ENCODE results near the gene CIB1. TPM values are rescaled to one million over a fixed set of nuclear protein-coding genes. Genes with fewer than 3 reads are reported as not detected.
"Not testable (repeated sequence)": the region's sequence is repeated elsewhere in the genome, so short reads cannot be mapped to it uniquely, and the experiment has no call there.

Gene CIB1
- total RNA-seq, 1 experiment from 2014 or later, result 45.6 TPM

- CTCF ChIA-PET, result interaction anchor here (0.9 to 5.3 kb wide), 9 partner anchors 10 to 42 kb away, joined by 3 to 43 read pairs (median 7); partner anchors contain the start of genes CIB1 and SEMA4B
- no peaks in the 10 kb centered on the region for H3K27me3 Mint-ChIP-seq (ENCODE audit: insufficient read depth, unreplicated experiment)
- POLR2A ChIA-PET, result interaction anchor here (0.6 to 5.7 kb wide), 16 partner anchors 9 to 174 kb away, joined by 3 to 99 read pairs (median 6); partner anchors contain the start of genes CIB1, GDPGP1, NGRN and SEMA4B
- no TSS peak for BruUV-seq (replicated peaks)
- TF ChIP-seq CTCF (IDR thresholded peaks at IDR 0.05; ENCODE audit: unreplicated experiment), result no peak
- peaks cover 31% of the 10 kb centered on the region for H3K4me1 Mint-ChIP-seq (ENCODE audit: insufficient read depth, unreplicated experiment)
- intact Hi-C loops (cut with micrococcal nuclease), result no loop called here
- DNase-seq (ENCODE audit: unreplicated experiment), result peak; percentile 90
- peak overlapping the region; percentile 58 for H3K4me3 Mint-ChIP-seq (ENCODE audit: unreplicated experiment)
- H3K9me3 Mint-ChIP-seq (ENCODE audit: unreplicated experiment), result no peaks in the 10 kb centered on the region
- H3K27ac Mint-ChIP-seq (ENCODE audit: low read depth, unreplicated experiment), result peak overlapping the region; percentile 88
- H3K36me3 Mint-ChIP-seq (ENCODE audit: insufficient read depth, unreplicated experiment), result peaks cover 42% of the 10 kb centered on the region
These were observed 43.0 kb downstream of the CIB1 start for GRCh38 chr15:90190606-90191343.

- POLR2A ChIA-PET, result interaction anchor here (0.8 to 5.7 kb wide), 8 partner anchors 11 to 171 kb away, joined by 3 to 99 read pairs (median 26); partner anchors contain the start of genes CIB1, GDPGP1, NGRN and SEMA4B
- no peaks in the 10 kb centered on the region for H3K9me3 Mint-ChIP-seq (ENCODE audit: unreplicated experiment)
- H3K4me3 Mint-ChIP-seq (ENCODE audit: unreplicated experiment), result peak overlapping the region; percentile 58
- no peak for TF ChIP-seq CTCF (IDR thresholded peaks at IDR 0.05; ENCODE audit: unreplicated experiment)
- peaks cover 37% of the 10 kb centered on the region for H3K4me1 Mint-ChIP-seq (ENCODE audit: insufficient read depth, unreplicated experiment)
- intact Hi-C loops (cut with micrococcal nuclease), result no loop called here
- BruUV-seq (replicated peaks), result no TSS peak
- no peaks in the 10 kb centered on the region for H3K27me3 Mint-ChIP-seq (ENCODE audit: insufficient read depth, unreplicated experiment)
- no peak for DNase-seq (ENCODE audit: unreplicated experiment)
- peak overlapping the region; percentile 88 for H3K27ac Mint-ChIP-seq (ENCODE audit: low read depth, unreplicated experiment)
- peaks cover 38% of the 10 kb centered on the region for H3K36me3 Mint-ChIP-seq (ENCODE audit: insufficient read depth, unreplicated experiment)
- CTCF ChIA-PET, result interaction anchor here (0.6 to 5.3 kb wide), 8 partner anchors 15 to 1432 kb away, joined by 3 to 43 read pairs (median 4); no protein-coding TSS in a partner anchor
These were observed 43.8 kb downstream of the CIB1 start for GRCh38 chr15:90189781-90190467.

GRCh38 chr15:90188914-90189748 lies 44.6 kb downstream of the CIB1 start:
- peak overlapping the region; percentile 66 for H3K27ac Mint-ChIP-seq (ENCODE audit: low read depth, unreplicated experiment)
- TF ChIP-seq CTCF (IDR thresholded peaks at IDR 0.05; ENCODE audit: unreplicated experiment), result no peak
- no peaks in the 10 kb centered on the region for H3K9me3 Mint-ChIP-seq (ENCODE audit: unreplicated experiment)
- no peak overlapping the region for H3K4me3 Mint-ChIP-seq (ENCODE audit: unreplicated experiment)
- POLR2A ChIA-PET, result interaction anchor here (0.7 to 5.7 kb wide), 6 partner anchors 12 to 44 kb away, joined by 3 to 99 read pairs (median 60); partner anchors contain the start of genes CIB1, GDPGP1 and SEMA4B
- peaks cover 41% of the 10 kb centered on the region for H3K4me1 Mint-ChIP-seq (ENCODE audit: insufficient read depth, unreplicated experiment)
- no peaks in the 10 kb centered on the region for H3K27me3 Mint-ChIP-seq (ENCODE audit: insufficient read depth, unreplicated experiment)
- H3K36me3 Mint-ChIP-seq (ENCODE audit: insufficient read depth, unreplicated experiment), result peaks cover 32% of the 10 kb centered on the region
- no peak for DNase-seq (ENCODE audit: unreplicated experiment)
- CTCF ChIA-PET, result interaction anchor here (1.2 to 5.3 kb wide), 4 partner anchors 16 to 31 kb away, joined by 3 to 43 read pairs (median 22); no protein-coding TSS in a partner anchor
- no TSS peak for BruUV-seq (replicated peaks)
- intact Hi-C loops (cut with micrococcal nuclease), result no loop called here

GRCh38 chr15:90188065-90188464 lies 45.7 kb downstream of the CIB1 start:
- H3K27ac Mint-ChIP-seq (ENCODE audit: low read depth, unreplicated experiment); H3K4me3 Mint-ChIP-seq (ENCODE audit: unreplicated experiment); H3K27me3 Mint-ChIP-seq (ENCODE audit: insufficient read depth, unreplicated experiment); DNase-seq (ENCODE audit: unreplicated experiment); H3K9me3 Mint-ChIP-seq (ENCODE audit: unreplicated experiment); BruUV-seq (replicated peaks); intact Hi-C loops (cut with micrococcal nuclease): not testable (repeated sequence)
- ChIA-PET CTCF (interaction anchor here (1.8 kb wide), 1 partner anchor 33 kb away, joined by 5 read pairs; no protein-coding TSS in a partner anchor), POLR2A (interaction anchor here (0.7 to 5.7 kb wide), 4 partner anchors 13 to 25 kb away, joined by 3 to 99 read pairs (median 86); partner anchors contain the start of gene SEMA4B)
- Mint-ChIP-seq H3K36me3 (ENCODE audit: insufficient read depth, unreplicated experiment) (peaks cover 26% of the 10 kb centered on the region), H3K4me1 (ENCODE audit: insufficient read depth, unreplicated experiment) (peaks cover 46% of the 10 kb centered on the region)

All from MCF 10A (cell line).